GM18861 (cell line): Measurements from ENCODE around the gene ABCC8.
A peak's percentile ranks its signal among the peaks of the same experiment; 100 is the strongest.

Source experiments
- ATAC-seq: cut with Tn5 transposase; IDR thresholded peaks from one replicate; pipeline ENCODE4 v1.9.1; 2021; ENCODE audit not compliant: unreplicated experiment

ABCC8 gene

DNA sequence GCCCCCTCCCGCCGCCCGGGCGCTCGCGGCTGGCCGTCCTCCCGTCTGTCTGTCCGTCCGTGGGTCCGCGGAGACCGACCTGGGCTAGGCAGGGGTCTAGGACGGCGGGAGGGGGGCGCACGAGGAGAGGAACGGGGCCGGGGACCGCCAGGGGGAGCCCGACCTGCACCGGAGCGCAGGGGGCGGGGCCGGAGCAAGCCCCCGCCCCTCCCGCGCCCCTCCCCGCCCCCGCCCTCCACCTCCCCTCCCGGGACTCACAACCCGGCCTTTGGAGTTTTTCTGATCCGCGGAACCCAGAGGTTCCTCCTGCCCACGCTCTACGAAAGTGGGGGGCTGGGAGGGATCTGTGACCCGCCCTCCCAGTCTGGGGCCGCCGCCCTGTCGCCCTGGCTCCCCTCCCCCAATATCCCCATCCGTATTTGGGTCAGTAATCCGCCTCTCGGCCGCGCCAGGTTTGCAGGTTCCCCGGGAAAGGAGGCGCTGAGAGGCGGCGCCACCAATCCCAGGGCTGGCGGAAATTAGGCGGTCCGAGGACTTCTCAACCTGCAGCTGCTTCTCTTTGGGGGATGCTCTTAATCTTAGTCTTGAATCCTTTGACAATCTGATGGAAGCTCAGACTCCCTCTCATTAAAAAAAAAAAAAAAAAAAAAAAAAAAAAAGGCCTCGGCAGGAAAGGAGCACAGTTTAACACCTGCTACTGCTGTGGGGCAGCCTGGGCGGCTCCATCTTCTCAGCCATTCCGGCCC, 87.3 kb downstream of the ABCC8 start:
- ATAC-seq, result no peak

- no peak for ATAC-seq
Observed at GRCh38 chr11:17388609-17389210, 87.9 kb downstream of the ABCC8 start, which contains the start of gene KCNJ11. Gene KCNJ11, minus strand, starts transcription at chr11:17388659. Its CDS starts 568 bp downstream, at chr11:17388091.

DNA sequence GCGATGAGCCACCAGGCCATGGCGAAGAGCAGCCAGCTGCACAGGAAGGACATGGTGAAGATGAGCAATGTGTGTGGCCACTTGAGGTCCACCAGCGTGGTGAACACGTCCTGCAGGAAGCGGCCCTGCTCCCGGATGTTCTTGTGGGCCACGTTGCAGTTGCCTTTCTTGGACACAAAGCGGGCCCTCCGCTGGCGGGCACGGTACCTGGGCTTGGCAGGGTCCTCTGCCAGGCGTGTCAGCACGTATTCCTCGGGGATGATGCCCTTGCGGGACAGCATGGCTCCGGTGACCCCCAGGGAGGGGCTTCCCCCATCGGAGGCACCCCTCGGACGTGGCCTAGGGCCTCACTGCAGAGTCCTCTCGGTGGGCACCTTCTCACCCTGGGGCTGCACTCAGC, 88.8 kb downstream of the ABCC8 start:
- no peak for ATAC-seq

- no peak for ATAC-seq
Observed at GRCh38 chr11:17387254-17387653, 89.4 kb downstream of the ABCC8 start.

DNA sequence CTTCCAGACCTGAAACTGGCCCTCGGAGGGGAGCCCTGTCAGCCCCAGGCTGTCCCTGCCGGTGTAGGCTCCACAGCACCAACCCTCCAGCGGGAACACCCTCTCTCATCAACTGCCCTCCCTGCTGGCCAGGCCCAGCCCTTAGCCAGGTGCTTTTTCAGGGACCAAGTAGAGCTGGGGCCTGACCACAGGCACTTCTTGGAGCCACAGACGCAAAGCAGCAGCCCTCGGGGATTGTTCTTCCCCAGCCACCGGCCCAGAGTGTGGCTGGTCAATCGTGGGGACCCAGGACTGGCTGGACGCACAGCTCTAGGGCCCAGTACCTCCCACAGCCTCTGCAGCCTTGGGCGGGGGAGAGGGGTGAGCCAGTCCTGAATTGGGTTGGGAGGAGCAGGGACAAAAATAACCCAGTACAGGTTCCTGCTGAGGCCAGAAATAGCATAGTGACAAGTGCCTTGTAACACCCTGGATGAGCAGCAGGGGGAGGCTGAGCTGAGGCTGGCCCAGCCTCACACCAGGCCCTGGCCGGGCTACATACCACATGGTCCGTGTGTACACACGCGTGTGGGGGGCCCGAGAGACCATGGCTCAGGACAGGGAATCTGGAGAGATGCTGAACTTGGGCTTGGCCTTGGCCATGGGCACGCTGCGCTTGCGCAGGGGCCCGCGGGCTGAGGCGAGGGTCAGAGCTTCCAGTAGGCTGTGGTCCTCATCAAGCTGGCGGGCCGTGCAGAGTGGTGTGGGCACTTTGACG, 90.1 kb downstream of the ABCC8 start:
- peak; percentile 61 for ATAC-seq

DNA sequence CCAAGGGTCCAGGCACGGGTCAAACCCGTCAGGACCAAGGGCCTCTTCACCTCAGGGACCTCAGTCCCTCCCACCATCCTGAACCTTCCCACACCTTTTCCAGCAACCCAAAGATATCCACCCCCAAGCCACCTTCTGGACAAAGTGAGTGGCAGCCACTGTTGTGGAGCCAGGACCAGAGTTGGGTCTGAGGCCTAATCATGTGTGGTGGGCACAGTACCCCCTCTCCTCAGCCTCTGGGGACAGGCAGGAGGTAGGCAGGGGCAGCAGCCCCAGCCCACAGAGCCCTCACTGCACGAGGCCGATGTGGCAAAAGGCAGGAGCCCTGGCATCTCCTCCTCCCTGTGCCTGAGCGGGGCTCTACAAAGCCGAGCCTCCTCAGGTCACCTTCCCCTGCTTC, 90.7 kb downstream of the ABCC8 start:
- no peak for ATAC-seq

GRCh38 chr11:17385492-17385891, 91.2 kb downstream of the ABCC8 start:
- no peak for ATAC-seq

DNA sequence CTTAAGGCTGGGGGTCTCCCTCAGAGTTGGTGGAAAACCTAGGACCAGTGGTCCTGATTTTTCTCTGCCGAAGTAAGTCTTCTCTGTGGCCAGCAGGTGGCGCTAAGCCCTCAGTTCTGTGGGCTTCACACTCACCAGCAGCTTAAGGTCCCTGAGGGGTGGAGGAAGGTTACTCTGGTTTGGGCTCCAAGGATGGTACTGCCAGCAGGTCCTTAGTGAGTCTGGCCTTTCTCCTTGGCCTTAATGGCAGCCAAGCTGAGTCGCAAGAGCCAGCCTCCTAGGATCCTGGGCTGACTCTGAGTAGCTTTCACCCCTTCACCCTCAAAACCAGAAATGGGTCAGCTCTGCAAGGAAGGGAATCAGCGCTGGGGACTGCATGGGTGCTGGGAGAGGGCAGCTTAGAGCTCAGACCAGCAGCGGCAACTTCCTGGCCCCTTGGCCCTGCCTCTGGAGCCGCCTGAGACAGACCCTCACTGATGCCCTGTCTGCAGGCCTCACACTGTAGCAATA, 92.6 kb downstream of the ABCC8 start:
- peak; percentile 49 for ATAC-seq

- ATAC-seq, result no peak
Observed at GRCh38 chr11:17383461-17383860, 93.2 kb downstream of the ABCC8 start.

GRCh38 chr11:17382046-17382728, 94.5 kb downstream of the ABCC8 start:
- ATAC-seq, result no peak

- no peak for ATAC-seq
Observed at GRCh38 chr11:17381156-17381555, 95.5 kb downstream of the ABCC8 start.

GRCh38 chr11:17379383-17380180, 97.1 kb downstream of the ABCC8 start:
- no peak for ATAC-seq

- no peak for ATAC-seq
Observed at GRCh38 chr11:17378655-17379054, 98.0 kb downstream of the ABCC8 start.

DNA sequence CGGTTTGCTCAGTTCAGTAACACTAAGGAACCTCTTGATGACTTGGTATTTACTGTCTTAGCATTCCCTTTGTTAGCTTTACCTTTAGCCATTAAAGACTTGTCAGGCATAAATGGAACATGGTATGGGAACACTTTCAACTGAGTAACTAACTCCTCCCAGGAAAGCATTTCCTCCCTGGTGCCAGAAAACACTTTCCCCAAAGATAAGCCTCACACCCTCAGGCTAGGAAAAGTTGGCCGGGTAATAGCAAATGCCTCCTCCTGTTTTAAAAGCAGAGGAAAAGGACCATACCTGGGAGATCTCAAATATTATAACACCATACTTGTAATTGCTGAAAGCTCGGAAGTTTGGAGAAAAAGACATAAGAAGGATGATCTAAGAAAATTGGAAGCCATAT, 100.2 kb downstream of the ABCC8 start:
- ATAC-seq, result no peak

DNA sequence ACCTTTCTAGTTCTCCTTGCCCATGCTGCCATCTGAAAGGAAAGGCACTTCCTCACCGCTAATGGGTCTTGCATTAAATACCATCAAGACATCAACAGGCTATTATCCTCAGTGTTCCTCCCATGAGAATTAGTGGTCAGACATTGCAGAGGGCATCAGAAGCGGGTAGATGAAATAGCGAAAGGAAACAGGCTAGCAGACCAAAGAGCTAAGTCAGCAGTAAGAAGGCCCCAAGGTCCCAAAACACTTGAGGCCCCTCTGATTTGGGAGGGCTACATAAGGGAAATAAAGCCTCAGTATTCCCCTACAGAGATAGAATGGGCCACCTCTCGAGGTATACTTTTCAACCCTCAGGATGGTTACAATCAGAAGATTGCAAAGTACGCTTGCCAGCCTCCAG, 101.1 kb downstream of the ABCC8 start:
- ATAC-seq, result no peak

DNA sequence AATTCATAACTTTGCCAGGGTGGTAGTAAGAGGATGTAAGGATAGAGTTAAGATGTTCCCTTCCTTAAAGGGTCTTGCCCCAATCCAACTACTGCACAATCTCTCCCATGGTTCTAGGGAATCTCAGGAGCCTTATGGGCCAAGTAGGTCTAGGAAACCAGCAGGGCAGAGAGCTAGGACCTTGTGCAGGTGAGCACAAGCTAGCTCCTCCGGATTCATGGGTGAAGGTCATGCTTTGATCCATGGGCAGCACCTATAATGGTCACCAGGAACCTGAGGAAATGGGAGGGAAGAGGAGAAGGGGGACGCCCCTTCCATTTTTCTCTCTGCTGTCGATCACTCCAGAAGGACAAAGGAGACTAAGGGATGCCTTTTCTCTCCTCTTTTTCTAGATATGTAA, 105.0 kb downstream of the ABCC8 start:
- no peak for ATAC-seq

DNA sequence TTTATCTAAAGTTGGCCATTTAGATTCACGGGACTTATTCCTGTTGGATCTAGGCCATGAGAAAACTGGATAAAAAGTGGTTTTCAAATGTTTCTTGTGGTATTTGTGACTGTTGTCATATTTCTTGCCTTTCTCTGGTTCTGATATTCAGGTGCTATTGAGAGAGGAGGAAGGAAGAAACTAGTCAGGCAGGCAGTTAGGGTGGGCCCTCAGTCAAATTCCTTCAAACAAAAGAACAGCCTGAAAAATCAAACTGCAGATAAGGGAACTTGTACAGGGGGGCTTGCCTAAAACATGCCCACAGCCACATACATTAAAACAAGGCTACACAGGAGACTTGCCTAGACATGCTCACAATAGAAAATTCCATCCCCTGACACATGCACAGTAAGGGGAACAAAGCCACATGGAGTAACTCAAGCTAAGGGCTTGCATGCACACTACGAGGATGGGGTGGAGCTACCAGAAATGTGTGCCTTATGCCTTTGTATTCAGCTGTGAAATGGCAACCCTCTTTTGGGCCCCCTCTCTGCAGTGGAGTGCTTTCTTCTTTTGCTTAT, 106.9 kb downstream of the ABCC8 start:
- ATAC-seq, result no peak

DNA sequence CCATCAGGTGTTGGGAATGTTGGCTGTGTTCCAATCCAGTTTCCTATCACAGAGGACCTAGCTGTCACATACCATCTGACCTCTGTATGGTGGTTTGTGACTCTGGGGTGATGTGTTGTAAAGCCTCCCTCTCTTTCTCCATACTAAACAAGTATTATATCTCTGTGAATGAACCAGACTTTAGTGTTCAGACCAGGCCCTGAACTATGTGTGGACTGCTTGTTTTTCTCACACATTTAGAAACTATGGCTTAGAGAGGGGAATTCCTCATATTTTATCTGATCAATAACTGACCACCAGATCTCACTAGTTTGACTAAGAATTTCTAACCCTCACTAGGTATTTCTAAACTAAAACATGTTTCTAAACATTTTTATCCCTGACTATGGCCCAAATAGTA, 107.6 kb downstream of the ABCC8 start:
- ATAC-seq, result no peak

- ATAC-seq, result no peak
Observed at GRCh38 chr11:17368551-17368950, 108.1 kb downstream of the ABCC8 start.

- ATAC-seq, result no peak
Observed at GRCh38 chr11:17366495-17366894, 110.2 kb downstream of the ABCC8 start.
